NT2/D1 (cell line): ENCODE measurements around the gene SREBF2.

ENCODE experiments used
- SUZ12 ChIP-seq: IDR thresholded peaks from 2 replicates; pipeline ENCODE4 v1.6.1; 2011; ENCODE audit not compliant: insufficient read length, insufficient read depth; ENCODE audit errors: extremely low read depth
- YY1 ChIP-seq: IDR thresholded peaks from 2 replicates; pipeline ENCODE4 v1.6.1; 2011; ENCODE audit not compliant: insufficient read length, insufficient read depth

DNA sequence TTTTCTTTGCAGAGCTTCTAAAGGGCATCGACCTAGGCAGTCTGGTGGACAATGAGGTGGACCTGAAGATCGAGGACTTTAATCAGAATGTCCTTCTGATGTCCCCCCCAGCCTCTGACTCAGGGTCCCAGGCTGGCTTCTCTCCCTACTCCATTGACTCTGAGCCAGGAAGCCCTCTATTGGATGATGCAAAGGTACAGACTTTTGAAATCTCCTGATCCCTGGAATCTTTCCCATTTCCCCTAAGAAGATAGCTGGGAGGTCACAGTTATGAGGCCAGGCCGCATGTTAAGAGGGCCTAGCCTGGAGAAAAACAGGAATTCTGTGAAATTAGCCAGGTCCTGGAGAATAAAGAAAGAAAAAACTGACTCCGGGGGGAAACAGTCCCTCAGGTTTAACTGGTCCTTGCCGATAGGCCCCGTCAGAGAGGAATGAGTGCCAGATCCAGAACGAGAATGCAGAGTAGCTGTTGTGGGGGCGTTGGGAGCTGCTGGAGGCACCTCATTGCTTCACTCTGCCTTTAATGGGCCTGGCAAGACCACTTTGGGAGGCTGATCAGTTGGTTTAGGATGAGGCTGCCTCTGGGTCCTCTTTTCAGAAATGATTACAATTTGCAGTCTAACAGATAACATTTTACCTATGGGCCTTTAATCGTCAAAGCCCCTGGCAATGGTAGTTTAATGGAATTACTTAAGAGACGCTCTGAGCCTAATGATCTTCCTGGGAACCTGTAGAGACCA, 42.8 kb downstream of the SREBF2 start:
- TF ChIP-seq SUZ12 (no peak), YY1 (no peak)
